ENCODE data around the gene ZNF37A.
"Not testable (repeated sequence)": the region's sequence is repeated elsewhere in the genome, so short reads cannot be mapped to it uniquely, and the experiment has no call there.

The ZNF37A gene

GRCh38 chr10:38150891-38151463 is 56.8 kb downstream of the ZNF37A start:
- DNase-seq, result not testable (repeated sequence)

DNA sequence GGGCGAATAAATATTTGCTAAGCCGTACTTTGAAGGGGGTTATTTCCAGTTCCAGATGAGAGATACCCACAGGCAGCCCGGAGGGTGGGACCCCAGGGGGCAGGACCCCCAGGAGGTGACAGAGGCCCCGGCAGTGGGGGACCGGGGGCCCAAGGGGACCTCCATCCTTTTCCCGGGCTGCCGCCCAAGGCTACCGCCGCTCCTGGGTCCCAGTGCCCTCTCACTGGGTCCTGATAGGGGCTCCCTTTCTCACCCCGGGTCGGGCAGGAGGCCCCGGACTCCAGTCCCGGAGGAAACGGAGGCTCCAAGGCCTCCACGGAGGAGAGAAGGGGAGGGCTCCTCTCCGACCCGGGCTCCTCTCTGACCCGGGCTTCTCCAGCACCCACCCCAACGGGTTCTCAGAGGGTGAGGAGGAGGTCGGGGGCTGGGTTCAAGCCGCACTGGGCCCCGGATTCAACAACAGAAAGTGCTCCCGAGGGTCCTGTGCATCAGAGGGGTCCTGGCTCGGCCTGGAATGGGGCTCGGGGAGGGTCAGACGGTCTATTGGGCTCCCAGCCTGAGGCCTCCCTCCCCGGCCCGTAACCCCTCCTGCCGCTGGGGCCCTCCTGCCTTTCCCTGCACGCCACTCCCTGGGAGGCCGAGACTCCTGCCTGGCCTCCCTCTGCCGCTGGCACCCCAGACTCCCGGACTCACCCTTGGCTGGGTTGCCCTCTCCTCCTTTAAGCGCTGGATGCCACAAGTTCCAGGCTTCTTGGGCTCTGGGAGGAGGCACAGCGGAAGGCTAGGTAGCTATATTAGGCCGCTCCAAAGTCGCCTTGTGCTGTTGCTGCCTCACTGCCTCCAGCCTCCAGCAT is 62.5 kb downstream of the ZNF37A start:
- no peak for DNase-seq

- no peak for DNase-seq
Observed at GRCh38 chr10:38157270-38157685, 63.1 kb downstream of the ZNF37A start.

GRCh38 chr10:38159004-38159403 is 64.9 kb downstream of the ZNF37A start:
- DNase-seq, result no peak

- no peak for DNase-seq
Observed at GRCh38 chr10:38163617-38164016, 69.5 kb downstream of the ZNF37A start.

- DNase-seq, result no peak
Observed at GRCh38 chr10:38174336-38174735, 80.2 kb downstream of the ZNF37A start.

- DNase-seq, result no peak
Observed at GRCh38 chr10:38184477-38184876, 90.3 kb downstream of the ZNF37A start.
